Pancreas (tissue), 10 donors: ENCODE measurements around the gene CLEC14A. TPM values are rescaled to one million over a fixed set of nuclear protein-coding genes. Genes with fewer than 3 reads are reported as not detected.

ENCODE experiments used
- ATAC-seq, 4 donors: fragments of 200-7000 bp; cut with Tn5 transposase; one replicate each; pipeline versions ENCODE4 v1.8.0 to v1.9.1; 2020; ENCODE audit warnings: mild to moderate bottlenecking in 4 of 4, moderate library complexity in 4 of 4
- DNase-seq, 6 donors: peaks; one replicate each; pipeline ENCODE4 v3.0.0-alpha.2; 2020
- FAIRE-seq: peaks from 2 replicates; lab custom pipeline; 2012; peaks lifted over from hg19 to GRCh38; lab: Jason Lieb, UNC
- H3K27ac ChIP-seq, 4 donors: fragments of 200-600 bp; sonication (generic); 1 replicate in 3 of 4; 2 replicates in 1 of 4; pipeline versions ENCODE4 v1.5.0 to v1.8.0; 2020
- H3K27me3 ChIP-seq, 4 donors: fragments of 200-600 bp; one replicate each; pipeline ENCODE4 v1.8.0; 2021
- H3K36me3 ChIP-seq, 3 donors: fragments of 200-600 bp; sonication (generic) in 1 of 3; one replicate each; pipeline versions ENCODE4 v1.5.0 to v1.8.0; 2020 to 2021
- H3K4me1 ChIP-seq, 3 donors: fragments of 200-600 bp; one replicate each; pipeline ENCODE4 v1.8.0; 2021
- H3K4me3 ChIP-seq, 4 donors: fragments of 200-600 bp; sonication (generic) in 2 of 4; one replicate each; pipeline versions ENCODE4 v1.5.0 to v1.8.0; 2020 to 2021
- H3K9me3 ChIP-seq, 4 donors: fragments of 200-600 bp; one replicate each; pipeline ENCODE4 v1.8.0; 2021
- CTCF ChIP-seq, 4 donors: fragments of 200-600 bp; sonication (generic) in 3 of 4; IDR thresholded peaks; one replicate each; pipeline versions ENCODE4 v1.5.0 to v1.8.0; 2021; ENCODE audit warnings: antibody characterized with exemption in 4 of 4
- WGBS, 2 donors: extraction: QIAGEN DNeasy Blood & Tissue Kit; methylation state at CpG; one replicate each; pipeline ENCODE4 v1.1.7; 2013; 5-methylcytosine and 5-hydroxymethylcytosine counted together
- intact Hi-C, 3 donors: fragments of 100-400 bp; cut with DNase I; formaldehyde crosslinking; loops; one replicate each; pipeline versions ENCODE4 v1.11.1 to v1.14.2; 2022
- polyA plus RNA-seq, 2 donors: library from polyadenylated mRNA; stranded (reverse); fragments of 200-250 nt; gene quantifications; one replicate each; pipeline ENCODE4 v1.2.3, GENCODE V29; 2013
- total RNA-seq, 6 donors: library from RNA; stranded (reverse); fragmentation: NEBNext Ultra II Directional in 4 of 6; extraction: Animal tissue kit (Norgen Biotek cat#: 25700) in 4 of 6; gene quantifications; one replicate each; pipeline versions ENCODE4 v1.2.1 to v1.2.4, GENCODE V29; 2021 to 2023
- donor health status: healthy with polysubstance abuse.
- donor health status: DM: no; HTN: no; CAD: no; lungs with moderate emphysema.
- donor health status: DM: no; HTN: no; CAD: no.
- donor health status: control.
- donor health status: control.
- donor health status: Bipolar disorder and iron deficiency.
- donor health status: DM: yes; HTN: yes; CAD: no.
- donor health status: DM: no; HTN: no; CAD: no.
- donor health status: DM: no; HTN: no; CAD: no.
- donor health status: DM: yes; HTN: yes; CAD: no.

Gene CLEC14A, protein sequence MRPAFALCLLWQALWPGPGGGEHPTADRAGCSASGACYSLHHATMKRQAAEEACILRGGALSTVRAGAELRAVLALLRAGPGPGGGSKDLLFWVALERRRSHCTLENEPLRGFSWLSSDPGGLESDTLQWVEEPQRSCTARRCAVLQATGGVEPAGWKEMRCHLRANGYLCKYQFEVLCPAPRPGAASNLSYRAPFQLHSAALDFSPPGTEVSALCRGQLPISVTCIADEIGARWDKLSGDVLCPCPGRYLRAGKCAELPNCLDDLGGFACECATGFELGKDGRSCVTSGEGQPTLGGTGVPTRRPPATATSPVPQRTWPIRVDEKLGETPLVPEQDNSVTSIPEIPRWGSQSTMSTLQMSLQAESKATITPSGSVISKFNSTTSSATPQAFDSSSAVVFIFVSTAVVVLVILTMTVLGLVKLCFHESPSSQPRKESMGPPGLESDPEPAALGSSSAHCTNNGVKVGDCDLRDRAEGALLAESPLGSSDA
- total RNA-seq, result 1 to 10 TPM; 2.6 to 6.8 (median 3.5) TPM
- polyA plus RNA-seq, result 1 to 10 TPM; 2.9 to 7.5 TPM

DNA sequence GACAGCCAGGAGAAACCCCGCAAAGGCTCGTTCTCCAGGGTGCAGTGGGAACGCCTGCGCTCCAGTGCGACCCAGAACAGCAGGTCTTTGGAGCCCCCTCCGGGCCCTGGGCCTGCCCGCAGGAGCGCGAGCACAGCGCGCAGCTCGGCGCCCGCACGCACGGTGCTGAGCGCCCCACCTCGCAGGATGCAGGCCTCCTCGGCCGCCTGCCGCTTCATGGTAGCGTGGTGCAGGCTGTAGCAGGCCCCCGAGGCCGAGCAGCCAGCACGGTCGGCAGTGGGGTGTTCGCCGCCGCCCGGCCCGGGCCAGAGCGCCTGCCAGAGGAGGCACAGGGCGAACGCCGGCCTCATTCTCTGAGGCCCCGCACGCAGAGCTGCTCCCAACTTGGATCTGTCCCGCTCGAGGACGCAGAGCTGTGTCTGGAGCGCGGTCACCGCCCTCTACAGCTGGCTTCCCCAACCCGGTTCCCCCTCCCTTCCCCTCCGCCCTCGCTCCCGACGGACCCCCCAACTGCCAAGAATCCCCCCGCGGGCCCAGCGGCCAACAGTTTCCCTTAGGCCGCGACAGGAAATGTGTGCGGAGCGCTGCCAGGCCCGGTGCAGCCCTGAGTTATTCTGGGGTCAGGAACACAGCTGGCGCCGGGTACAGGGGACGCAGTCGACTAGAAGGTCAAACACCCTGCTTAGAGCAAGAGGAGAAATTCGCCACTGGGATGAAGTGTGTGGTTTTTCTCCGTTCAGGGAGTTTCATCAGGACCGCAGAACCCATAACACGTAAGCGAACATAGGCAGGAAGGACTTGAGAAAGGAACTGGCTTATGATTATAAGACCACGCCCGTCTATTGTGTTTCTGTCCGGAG lies at the start of gene CLEC14A:
TSS of gene CLEC14A (minus strand) at position 421 of the 860 bp plus-strand sequence. CDS start at position 350, 71 bp downstream.
- Histone ChIP-seq H3K4me3 (peak within 1 kb of the TSS in 3 of 4 donors; percentile 3 to 39 (median 23)), H3K4me1 (no peaks in the 10 kb centered on the region), H3K9me3 (no peaks in the 10 kb centered on the region), H3K27ac (peak within 1 kb of the TSS in 1 of 4 donors; percentile 33), H3K36me3 (no peaks in the 10 kb centered on the region), H3K27me3 (no peaks in the 10 kb centered on the region)
- no peak for FAIRE-seq
- 25 to 29% methylated on average over 68 of the region's 68 CpGs for WGBS, 2 donors
- no peak for TF ChIP-seq CTCF (IDR thresholded peaks at IDR 0.05)
- peak; percentile 31 to 70 (median 64) for ATAC-seq
- intact Hi-C loops, result no loop called here
- peak in 3 of 6 donors; percentile 12 to 71 (median 61) for DNase-seq

- TF ChIP-seq CTCF (IDR thresholded peaks at IDR 0.05), result no peak
- 93 to 94% methylated on average over 1 of the region's 1 CpG for WGBS, 2 donors
- Histone ChIP-seq H3K4me3 (no peak overlapping the region), H3K9me3 (no peaks in the 10 kb centered on the region), H3K36me3 (no peaks in the 10 kb centered on the region), H3K27ac (no peak overlapping the region), H3K4me1 (no peaks in the 10 kb centered on the region), H3K27me3 (no peaks in the 10 kb centered on the region)
- intact Hi-C loops, result no loop called here
- FAIRE-seq (no peak), DNase-seq (no peak), ATAC-seq (no peak)
Measured at GRCh38 chr14:38302966-38303365, 47.1 kb upstream of the CLEC14A start.

DNA sequence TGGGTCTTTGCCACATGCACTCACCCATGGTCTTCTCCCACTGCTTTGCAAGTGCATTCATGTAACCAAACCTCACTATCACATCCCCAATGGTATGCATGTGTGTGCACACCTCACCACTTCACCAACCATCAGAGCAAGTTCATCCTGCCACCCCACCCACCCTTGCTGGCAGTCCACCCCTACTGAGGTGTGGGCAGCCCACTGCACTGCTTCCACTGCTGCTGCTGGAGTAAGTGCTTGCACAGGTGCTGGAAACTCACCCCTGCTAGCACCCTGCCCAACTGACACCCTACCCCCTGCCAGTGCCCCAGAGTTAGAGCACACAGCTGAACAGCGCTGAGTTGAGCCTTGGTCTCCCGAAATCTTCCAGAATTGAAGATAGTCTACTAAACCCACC lies 46.1 kb upstream of the CLEC14A start:
- Histone ChIP-seq H3K4me1 (no peaks in the 10 kb centered on the region), H3K4me3 (no peak overlapping the region)

DNA sequence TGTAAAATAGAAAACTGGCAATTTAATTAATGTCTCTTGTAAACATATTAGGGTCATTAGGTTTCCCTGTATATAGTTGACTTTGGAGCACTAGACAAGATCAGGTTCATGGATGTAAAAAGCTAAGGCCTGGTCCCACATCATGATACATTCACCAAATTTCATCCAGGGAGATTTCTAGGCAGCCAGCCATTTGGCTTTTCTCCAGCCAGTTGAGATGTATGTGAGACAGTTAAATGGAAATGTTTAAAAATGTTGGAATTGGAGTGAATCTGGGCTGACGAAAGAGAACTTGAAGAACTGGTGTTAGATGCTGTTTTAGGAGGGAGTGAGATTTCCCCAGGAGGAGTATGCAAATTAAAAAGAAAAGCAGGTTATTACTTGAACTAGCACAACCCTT lies 41.8 kb upstream of the CLEC14A start:
- Histone ChIP-seq H3K27ac (no peak overlapping the region), H3K27me3 (no peaks in the 10 kb centered on the region), H3K9me3 (no peaks in the 10 kb centered on the region), H3K36me3 (no peaks in the 10 kb centered on the region), H3K4me3 (no peak overlapping the region), H3K4me1 (no peaks in the 10 kb centered on the region)
- intact Hi-C loops, result no loop called here
- TF ChIP-seq CTCF (IDR thresholded peaks at IDR 0.05), result no peak
- DNase-seq (no peak), ATAC-seq (no peak), FAIRE-seq (no peak)
- 63 to 85% methylated on average over 1 of the region's 1 CpG for WGBS, 2 donors

More for the DNA sequence above, 46.1 kb upstream of the CLEC14A start:
- Histone ChIP-seq H3K36me3 (no peaks in the 10 kb centered on the region), H3K27me3 (no peaks in the 10 kb centered on the region), H3K27ac (no peak overlapping the region), H3K9me3 (no peaks in the 10 kb centered on the region)
- intact Hi-C loops, result no loop called here
- DNase-seq (no peak), FAIRE-seq (no peak), ATAC-seq (no peak)
- WGBS, 2 donors, result 91 to 94% methylated on average over 2 of the region's 2 CpGs
- TF ChIP-seq CTCF (IDR thresholded peaks at IDR 0.05), result no peak
